ENCODE measurements around the gene MISP3.

- TF ChIP-seq CTCF (IDR thresholded peaks at IDR 0.05), result no peak
- no peak for TF ChIP-seq POLR2A (IDR thresholded peaks at IDR 0.05)
These were observed 14.1 kb upstream of the MISP3 start for GRCh38 chr19:14058182-14059092.
